Head of caudate nucleus (tissue), 42 donors: ENCODE results near the gene ARHGAP42.
A peak's percentile ranks its signal among the peaks of the same experiment; 100 is the strongest.

Source experiments
- DNase-seq, 42 donors: peaks; one replicate each; pipeline versions ENCODE4 v3.0.0 to v3.0.0-alpha.2; 2020 to 2021; ENCODE audit warnings: mixed read lengths in 7 of 42
- intact Hi-C: fragments of 100-400 bp; cut with DNase I; formaldehyde crosslinking; loops from one replicate; pipeline ENCODE4 v1.15.0; 2022

Gene ARHGAP42

GRCh38 chr11:100778166-100778785 is 91.2 kb downstream of the ARHGAP42 start:
- intact Hi-C loops = no loop called here
- no peak for DNase-seq

GRCh38 chr11:100780470-100780869 is 93.4 kb downstream of the ARHGAP42 start:
- intact Hi-C loops = no loop called here
- DNase-seq = no peak

GRCh38 chr11:100785148-100785983 is 98.3 kb downstream of the ARHGAP42 start:
- intact Hi-C loops = no loop called here
- DNase-seq = no peak

- DNase-seq = no peak
- intact Hi-C loops = no loop called here
Measured at GRCh38 chr11:100788561-100789295, 101.6 kb downstream of the ARHGAP42 start.

- peak in 2 of 42 donors; percentile 12 to 28 for DNase-seq
- intact Hi-C loops = no loop called here
Measured at GRCh38 chr11:100789500-100789899, 102.4 kb downstream of the ARHGAP42 start.

- intact Hi-C loops = no loop called here
- no peak for DNase-seq
Measured at GRCh38 chr11:100790073-100790472, 103.0 kb downstream of the ARHGAP42 start.

- no peak for DNase-seq
- intact Hi-C loops = no loop called here
Measured at GRCh38 chr11:100791103-100791502, 104.0 kb downstream of the ARHGAP42 start.

- DNase-seq = no peak
- intact Hi-C loops = no loop called here
Measured at GRCh38 chr11:100791860-100792259, 104.8 kb downstream of the ARHGAP42 start.

GRCh38 chr11:100793525-100793924 is 106.4 kb downstream of the ARHGAP42 start:
- intact Hi-C loops = no loop called here
- no peak for DNase-seq

- DNase-seq = no peak
- intact Hi-C loops = no loop called here
Measured at GRCh38 chr11:100794446-100794845, 107.4 kb downstream of the ARHGAP42 start.

GRCh38 chr11:100799445-100799844 is 112.4 kb downstream of the ARHGAP42 start:
- intact Hi-C loops = no loop called here
- no peak for DNase-seq

- intact Hi-C loops = no loop called here
- no peak for DNase-seq
Measured at GRCh38 chr11:100800202-100800601, 113.1 kb downstream of the ARHGAP42 start.

- no peak for DNase-seq
- intact Hi-C loops = no loop called here
Measured at GRCh38 chr11:100801225-100801999, 114.3 kb downstream of the ARHGAP42 start.

- intact Hi-C loops = no loop called here
- no peak for DNase-seq
Measured at GRCh38 chr11:100805506-100806199, 118.6 kb downstream of the ARHGAP42 start.

- no peak for DNase-seq
- intact Hi-C loops = no loop called here
Measured at GRCh38 chr11:100806296-100806695, 119.2 kb downstream of the ARHGAP42 start.

GRCh38 chr11:100808904-100809491 is 121.9 kb downstream of the ARHGAP42 start:
- intact Hi-C loops = no loop called here
- DNase-seq = no peak

GRCh38 chr11:100810146-100810545 is 123.1 kb downstream of the ARHGAP42 start:
- DNase-seq = no peak
- intact Hi-C loops = no loop called here

GRCh38 chr11:100810666-100811065 is 123.6 kb downstream of the ARHGAP42 start:
- no peak for DNase-seq
- intact Hi-C loops = no loop called here
